Measurements from ENCODE around the gene SGCG.
"Not testable (repeated sequence)": the region's sequence is repeated elsewhere in the genome, so short reads cannot be mapped to it uniquely, and the experiment has no call there.

- not testable (repeated sequence) for TF ChIP-seq CTCF (conservative IDR thresholded peaks at IDR 0.05; ENCODE audit: low read length); EZH2phosphoT487 (IDR thresholded peaks at IDR 0.05; ENCODE audit: borderline replicate concordance)
These were observed 38.2 kb upstream of the SGCG start for GRCh38 chr13:23142607-23143006.

All from Loucy (cell line).